ENCODE measurements around the gene PPP5C. TPM values are rescaled to one million over a fixed set of nuclear protein-coding genes. Genes with fewer than 3 reads are reported as not detected.
A peak's percentile ranks its signal among the peaks of the same experiment; 100 is the strongest.

The PPP5C gene
- total and polyA plus RNA-seq, 2 of the 13 experiments (the other 11 are each of a cell fraction or from before 2014, with no cell fraction given) = 41.6 to 67.9 TPM

DNA sequence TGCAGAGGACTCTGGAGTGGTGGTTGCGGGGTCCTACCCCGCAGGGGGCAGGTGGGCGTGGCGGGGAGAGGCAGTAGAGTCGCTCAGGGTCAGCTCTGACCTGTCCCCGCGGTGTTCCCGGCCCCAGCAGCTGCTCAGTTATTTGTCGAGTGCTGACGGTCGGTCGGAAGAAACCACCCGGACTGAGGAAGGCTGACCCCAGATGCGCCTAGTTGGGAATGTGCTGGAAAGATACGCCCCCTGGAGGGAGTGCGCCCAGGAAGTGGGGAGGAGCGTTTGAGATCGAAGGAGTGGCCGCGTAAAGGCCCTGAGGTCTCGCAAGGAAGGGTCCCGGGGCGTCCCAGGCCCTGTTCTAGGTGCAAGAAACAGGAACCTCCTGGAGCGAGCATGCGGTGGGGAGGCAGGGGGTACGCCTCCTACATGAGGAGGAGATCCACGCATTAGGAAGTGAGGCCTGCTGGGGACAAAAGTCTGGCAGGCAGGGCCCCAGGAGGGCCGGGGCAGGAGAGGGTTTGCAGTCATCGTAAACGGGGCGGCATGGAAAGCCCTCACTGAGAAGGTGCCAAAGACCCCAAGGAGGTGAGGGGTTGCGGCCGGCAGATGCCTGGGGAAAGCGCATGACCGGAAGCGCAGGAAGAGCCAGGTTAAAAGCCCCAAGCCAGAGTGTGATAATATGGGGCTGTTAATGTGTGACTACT lies 57.3 kb downstream of the PPP5C start (continued):
- 0 out of 2 replicates have a peak, but pooled peaks have one; percentile 14 for TF ChIP-seq GFI1 (CRISPR knock-in tag; IDR thresholded peaks at IDR 0.05; ENCODE audit: borderline replicate concordance)
- TF ChIP-seq ZNF121 (CRISPR knock-in tag; IDR thresholded peaks at IDR 0.05) = 0 out of 2 replicates have a peak, but pooled peaks have one; percentile 17
- TF ChIP-seq, protein P1, sequence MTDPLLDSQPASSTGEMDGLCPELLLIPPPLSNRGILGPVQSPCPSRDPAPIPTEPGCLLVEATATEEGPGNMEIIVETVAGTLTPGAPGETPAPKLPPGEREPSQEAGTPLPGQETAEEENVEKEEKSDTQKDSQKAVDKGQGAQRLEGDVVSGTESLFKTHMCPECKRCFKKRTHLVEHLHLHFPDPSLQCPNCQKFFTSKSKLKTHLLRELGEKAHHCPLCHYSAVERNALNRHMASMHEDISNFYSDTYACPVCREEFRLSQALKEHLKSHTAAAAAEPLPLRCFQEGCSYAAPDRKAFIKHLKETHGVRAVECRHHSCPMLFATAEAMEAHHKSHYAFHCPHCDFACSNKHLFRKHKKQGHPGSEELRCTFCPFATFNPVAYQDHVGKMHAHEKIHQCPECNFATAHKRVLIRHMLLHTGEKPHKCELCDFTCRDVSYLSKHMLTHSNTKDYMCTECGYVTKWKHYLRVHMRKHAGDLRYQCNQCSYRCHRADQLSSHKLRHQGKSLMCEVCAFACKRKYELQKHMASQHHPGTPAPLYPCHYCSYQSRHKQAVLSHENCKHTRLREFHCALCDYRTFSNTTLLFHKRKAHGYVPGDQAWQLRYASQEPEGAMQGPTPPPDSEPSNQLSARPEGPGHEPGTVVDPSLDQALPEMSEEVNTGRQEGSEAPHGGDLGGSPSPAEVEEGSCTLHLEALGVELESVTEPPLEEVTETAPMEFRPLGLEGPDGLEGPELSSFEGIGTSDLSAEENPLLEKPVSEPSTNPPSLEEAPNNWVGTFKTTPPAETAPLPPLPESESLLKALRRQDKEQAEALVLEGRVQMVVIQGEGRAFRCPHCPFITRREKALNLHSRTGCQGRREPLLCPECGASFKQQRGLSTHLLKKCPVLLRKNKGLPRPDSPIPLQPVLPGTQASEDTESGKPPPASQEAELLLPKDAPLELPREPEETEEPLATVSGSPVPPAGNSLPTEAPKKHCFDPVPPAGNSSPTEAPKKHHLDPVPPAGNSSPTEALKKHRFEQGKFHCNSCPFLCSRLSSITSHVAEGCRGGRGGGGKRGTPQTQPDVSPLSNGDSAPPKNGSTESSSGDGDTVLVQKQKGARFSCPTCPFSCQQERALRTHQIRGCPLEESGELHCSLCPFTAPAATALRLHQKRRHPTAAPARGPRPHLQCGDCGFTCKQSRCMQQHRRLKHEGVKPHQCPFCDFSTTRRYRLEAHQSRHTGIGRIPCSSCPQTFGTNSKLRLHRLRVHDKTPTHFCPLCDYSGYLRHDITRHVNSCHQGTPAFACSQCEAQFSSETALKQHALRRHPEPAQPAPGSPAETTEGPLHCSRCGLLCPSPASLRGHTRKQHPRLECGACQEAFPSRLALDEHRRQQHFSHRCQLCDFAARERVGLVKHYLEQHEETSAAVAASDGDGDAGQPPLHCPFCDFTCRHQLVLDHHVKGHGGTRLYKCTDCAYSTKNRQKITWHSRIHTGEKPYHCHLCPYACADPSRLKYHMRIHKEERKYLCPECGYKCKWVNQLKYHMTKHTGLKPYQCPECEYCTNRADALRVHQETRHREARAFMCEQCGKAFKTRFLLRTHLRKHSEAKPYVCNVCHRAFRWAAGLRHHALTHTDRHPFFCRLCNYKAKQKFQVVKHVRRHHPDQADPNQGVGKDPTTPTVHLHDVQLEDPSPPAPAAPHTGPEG (CRISPR knock-in tag; IDR thresholded peaks at IDR 0.05) = peak; percentile 54; the same call in 1 of the 2 replicates
- no peak for TF ChIP-seq ZNF841 (CRISPR knock-in tag; IDR thresholded peaks at IDR 0.05; ENCODE audit: borderline replicate concordance)
- TF ChIP-seq, protein P2, sequence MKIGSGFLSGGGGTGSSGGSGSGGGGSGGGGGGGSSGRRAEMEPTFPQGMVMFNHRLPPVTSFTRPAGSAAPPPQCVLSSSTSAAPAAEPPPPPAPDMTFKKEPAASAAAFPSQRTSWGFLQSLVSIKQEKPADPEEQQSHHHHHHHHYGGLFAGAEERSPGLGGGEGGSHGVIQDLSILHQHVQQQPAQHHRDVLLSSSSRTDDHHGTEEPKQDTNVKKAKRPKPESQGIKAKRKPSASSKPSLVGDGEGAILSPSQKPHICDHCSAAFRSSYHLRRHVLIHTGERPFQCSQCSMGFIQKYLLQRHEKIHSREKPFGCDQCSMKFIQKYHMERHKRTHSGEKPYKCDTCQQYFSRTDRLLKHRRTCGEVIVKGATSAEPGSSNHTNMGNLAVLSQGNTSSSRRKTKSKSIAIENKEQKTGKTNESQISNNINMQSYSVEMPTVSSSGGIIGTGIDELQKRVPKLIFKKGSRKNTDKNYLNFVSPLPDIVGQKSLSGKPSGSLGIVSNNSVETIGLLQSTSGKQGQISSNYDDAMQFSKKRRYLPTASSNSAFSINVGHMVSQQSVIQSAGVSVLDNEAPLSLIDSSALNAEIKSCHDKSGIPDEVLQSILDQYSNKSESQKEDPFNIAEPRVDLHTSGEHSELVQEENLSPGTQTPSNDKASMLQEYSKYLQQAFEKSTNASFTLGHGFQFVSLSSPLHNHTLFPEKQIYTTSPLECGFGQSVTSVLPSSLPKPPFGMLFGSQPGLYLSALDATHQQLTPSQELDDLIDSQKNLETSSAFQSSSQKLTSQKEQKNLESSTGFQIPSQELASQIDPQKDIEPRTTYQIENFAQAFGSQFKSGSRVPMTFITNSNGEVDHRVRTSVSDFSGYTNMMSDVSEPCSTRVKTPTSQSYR (CRISPR knock-in tag; IDR thresholded peaks at IDR 0.05; ENCODE audit: borderline replicate concordance) = no peak
- 0 out of 2 replicates have a peak, but pooled peaks have one; percentile 33 for TF ChIP-seq ZNF564 (CRISPR knock-in tag; IDR thresholded peaks at IDR 0.05)
- peak; percentile 78 for TF ChIP-seq PHF8 (CRISPR knock-in tag; IDR thresholded peaks at IDR 0.05)
- no peak for TF ChIP-seq JDP2 (CRISPR knock-in tag; IDR thresholded peaks at IDR 0.05; ENCODE audit: borderline replicate concordance)
- peak; percentile 68 for TF ChIP-seq ZNF883 (CRISPR knock-in tag; IDR thresholded peaks at IDR 0.05; ENCODE audit: not compliant biosample characterization)
- TF ChIP-seq, protein P3, sequence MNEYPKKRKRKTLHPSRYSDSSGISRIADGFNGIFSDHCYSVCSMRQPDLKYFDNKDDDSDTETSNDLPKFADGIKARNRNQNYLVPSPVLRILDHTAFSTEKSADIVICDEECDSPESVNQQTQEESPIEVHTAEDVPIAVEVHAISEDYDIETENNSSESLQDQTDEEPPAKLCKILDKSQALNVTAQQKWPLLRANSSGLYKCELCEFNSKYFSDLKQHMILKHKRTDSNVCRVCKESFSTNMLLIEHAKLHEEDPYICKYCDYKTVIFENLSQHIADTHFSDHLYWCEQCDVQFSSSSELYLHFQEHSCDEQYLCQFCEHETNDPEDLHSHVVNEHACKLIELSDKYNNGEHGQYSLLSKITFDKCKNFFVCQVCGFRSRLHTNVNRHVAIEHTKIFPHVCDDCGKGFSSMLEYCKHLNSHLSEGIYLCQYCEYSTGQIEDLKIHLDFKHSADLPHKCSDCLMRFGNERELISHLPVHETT (CRISPR knock-in tag; conservative IDR thresholded peaks at IDR 0.05) = no peak
- no peak for TF ChIP-seq CEBPG (CRISPR knock-in tag; IDR thresholded peaks at IDR 0.05)
- TF ChIP-seq MIER3 (CRISPR knock-in tag; IDR thresholded peaks at IDR 0.05; ENCODE audit: borderline replicate concordance) = peak; percentile 30; the same call in 1 of the 2 replicates
- no peak; the same call in 1 of the 2 replicates for TF ChIP-seq FOSL2 (CRISPR knock-in tag; IDR thresholded peaks at IDR 0.05)
- TF ChIP-seq YEATS4 (CRISPR knock-in tag; IDR thresholded peaks at IDR 0.05; ENCODE audit: borderline replicate concordance) = peak; percentile 93
- TF ChIP-seq ELF3 (CRISPR knock-in tag; IDR thresholded peaks at IDR 0.05) = peak; percentile 41; the same call in 1 of the 2 replicates
- TF ChIP-seq, protein P4, sequence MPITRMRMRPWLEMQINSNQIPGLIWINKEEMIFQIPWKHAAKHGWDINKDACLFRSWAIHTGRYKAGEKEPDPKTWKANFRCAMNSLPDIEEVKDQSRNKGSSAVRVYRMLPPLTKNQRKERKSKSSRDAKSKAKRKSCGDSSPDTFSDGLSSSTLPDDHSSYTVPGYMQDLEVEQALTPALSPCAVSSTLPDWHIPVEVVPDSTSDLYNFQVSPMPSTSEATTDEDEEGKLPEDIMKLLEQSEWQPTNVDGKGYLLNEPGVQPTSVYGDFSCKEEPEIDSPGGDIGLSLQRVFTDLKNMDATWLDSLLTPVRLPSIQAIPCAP (CRISPR knock-in tag; IDR thresholded peaks at IDR 0.05; ENCODE audit: low read depth) = no peak
- no peak for TF ChIP-seq PHF5A (CRISPR knock-in tag; IDR thresholded peaks at IDR 0.05; ENCODE audit: low read depth, unreplicated experiment)
- no peak for TF ChIP-seq ZNF234 (CRISPR knock-in tag; conservative IDR thresholded peaks at IDR 0.05)
